Neural cell (in vitro differentiated cells): ENCODE results near the gene ZDHHC14. TPM values are rescaled to one million over a fixed set of nuclear protein-coding genes. Genes with fewer than 3 reads are reported as not detected.

Experiments used
- H2AFZ ChIP-seq: fragments of 200-600, 300-800 bp; sonication (generic), shearing (Covaris generic); 2 replicates; pipeline ENCODE4 v1.6.0; 2014; ENCODE audit warnings: low read depth, mild to moderate bottlenecking, antibody characterized with exemption, low read length, moderate library complexity
- H3F3A ChIP-seq: fragments of 200-600 bp; shearing (Covaris generic); 2 replicates; pipeline ENCODE4 v1.6.1; 2016; ENCODE audit warnings: mild to moderate bottlenecking, moderate library complexity, mixed read lengths, antibody characterized with exemption, low read length; ENCODE audit not compliant: insufficient read depth, poor library complexity, severe bottlenecking
- H3K27ac ChIP-seq: fragments of 200-600, 300-800 bp; sonication (generic), shearing (Covaris generic); 2 replicates; pipeline ENCODE4 v1.5.1; 2014; ENCODE audit warnings: mild to moderate bottlenecking, low read length, moderate library complexity
- H3K27me3 ChIP-seq: fragments of 300-800, 200-600 bp; sonication (generic), shearing (Covaris generic); 2 replicates; pipeline ENCODE4 v1.6.0; 2014; ENCODE audit warnings: mild to moderate bottlenecking, low read depth, low read length, moderate library complexity; ENCODE audit not compliant: insufficient read depth
- H3K36me3 ChIP-seq: fragments of 300-800, 200-600 bp; sonication (generic), shearing (Covaris generic); 2 replicates; pipeline ENCODE4 v1.5.1; 2014; ENCODE audit warnings: mild to moderate bottlenecking, antibody characterized with exemption, low read length, moderate library complexity; ENCODE audit not compliant: insufficient read depth
- H3K4me2 ChIP-seq: fragments of 300-800, 200-600 bp; sonication (generic), shearing (Covaris generic); 2 replicates; pipeline ENCODE4 v1.6.0; 2014; ENCODE audit warnings: mild to moderate bottlenecking, low read length
- H3K4me3 ChIP-seq: fragments of 300-800, 200-600 bp; sonication (generic), shearing (Covaris generic); 2 replicates; pipeline ENCODE4 v1.5.1; 2014; ENCODE audit warnings: mild to moderate bottlenecking, low read length, moderate library complexity
- H3K79me2 ChIP-seq: fragments of 200-600 bp; shearing (Covaris generic); replicated peaks from 2 replicates; pipeline ENCODE4 v1.6.0; 2014; ENCODE audit warnings: mild to moderate bottlenecking, low read length, moderate library complexity; ENCODE audit not compliant: insufficient read depth
- H3K9ac ChIP-seq: fragments of 300-800, 200-600 bp; sonication (generic), shearing (Covaris generic); 2 replicates; pipeline ENCODE4 v1.6.1; 2016; ENCODE audit warnings: mild to moderate bottlenecking, low read length, mixed read lengths
- H3K9me2 ChIP-seq: fragments of 200-600 bp; shearing (Covaris generic); 2 replicates; pipeline ENCODE4 v1.6.1; 2016; ENCODE audit warnings: mild to moderate bottlenecking, low read length, mixed read lengths; ENCODE audit not compliant: insufficient read depth
- H3K9me3 ChIP-seq: fragments of 200-600, 300-800 bp; sonication (generic), shearing (Covaris generic); 2 replicates; pipeline ENCODE4 v1.6.1; 2016; ENCODE audit warnings: mild to moderate bottlenecking, mixed run types, low read length, moderate library complexity, mixed read lengths
- H4K20me1 ChIP-seq: fragments of 200-600 bp; shearing (Covaris generic); 2 replicates; pipeline ENCODE4 v1.6.1; 2016; ENCODE audit warnings: mild to moderate bottlenecking, mixed run types; ENCODE audit not compliant: insufficient read depth
- CTCF ChIP-seq: fragments of 450-650 bp; IDR thresholded peaks from 2 replicates; pipeline ENCODE4 v1.5.1; 2014; ENCODE audit warnings: antibody characterized with exemption, mild to moderate bottlenecking, moderate library complexity; ENCODE audit not compliant: poor library complexity, severe bottlenecking
- EP300 ChIP-seq: fragments of 450-650 bp; conservative IDR thresholded peaks from 2 replicates; pipeline ENCODE4 v1.6.1; 2014; ENCODE audit warnings: antibody characterized with exemption, mild to moderate bottlenecking, moderate library complexity; ENCODE audit not compliant: poor library complexity, severe bottlenecking
- MXI1 ChIP-seq: fragments of 450-650 bp; conservative IDR thresholded peaks from 2 replicates; pipeline ENCODE4 v1.6.1; 2014; ENCODE audit warnings: antibody characterized with exemption, mild to moderate bottlenecking; ENCODE audit not compliant: poor library complexity, severe bottlenecking
- POLR2AphosphoS5 ChIP-seq: IDR thresholded peaks from 2 replicates; pipeline ENCODE4 v1.6.1; 2012
- REST ChIP-seq: IDR thresholded peaks from 2 replicates; pipeline ENCODE4 v1.6.1; 2012; ENCODE audit warnings: borderline replicate concordance
- TAF1 ChIP-seq: IDR thresholded peaks from 2 replicates; pipeline ENCODE4 v1.6.1; 2012; ENCODE audit warnings: low read depth
- polyA plus RNA-seq: library from polyadenylated mRNA; depleted of rRNA; stranded (reverse); fragments of >200 nt; gene quantifications from 2 replicates; pipeline ENCODE4 v1.2.3, GENCODE V29; 2014

ZDHHC14 gene
- polyA plus RNA-seq, 1 donor from 2014 or later, result 4.1 TPM

GRCh38 chr6:157525918-157526425 lies 145.0 kb downstream of the ZDHHC14 start:
- Histone ChIP-seq H3K4me3 (no peak overlapping the region), H3K27me3 (no peaks in the 10 kb centered on the region), H3K9me2 (no peaks in the 10 kb centered on the region), H4K20me1 (no peaks in the 10 kb centered on the region), H3K79me2 (no peaks in the 10 kb centered on the region), H3K4me2 (no peak overlapping the region), H3K9ac (no peak overlapping the region), H2AFZ (no peak overlapping the region), H3K9me3 (no peaks in the 10 kb centered on the region), H3K27ac (no peak overlapping the region), H3K36me3 (no peaks in the 10 kb centered on the region), H3F3A (no peaks in the 10 kb centered on the region)
- no peak for TF ChIP-seq TAF1
- TF ChIP-seq REST, result no peak
- TF ChIP-seq MXI1, result no peak
- TF ChIP-seq EP300, result no peak

DNA sequence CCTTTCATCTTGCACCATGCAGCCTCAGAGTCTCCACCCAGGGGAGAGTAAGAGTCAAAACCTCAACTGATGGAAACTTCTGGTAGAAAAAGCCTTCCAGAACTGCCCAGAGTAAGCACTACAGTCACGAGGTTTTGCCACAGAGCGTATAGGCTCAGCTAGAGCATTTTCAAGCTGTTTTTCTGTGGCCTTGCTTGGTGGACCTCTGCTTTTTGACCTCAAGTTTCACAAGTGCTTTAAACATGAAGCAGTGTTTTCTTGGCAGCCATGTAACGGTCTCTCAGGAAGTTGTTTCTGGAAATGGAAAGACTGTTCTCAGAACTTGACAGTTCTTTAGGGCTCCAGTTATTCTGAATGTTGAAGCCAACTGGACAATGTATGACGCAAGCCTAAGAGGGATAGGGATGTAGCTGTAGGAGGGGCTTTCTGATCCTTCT lies 146.5 kb downstream of the ZDHHC14 start:
- H3K36me3 ChIP-seq, result no peaks in the 10 kb centered on the region
- H3K4me3 ChIP-seq, result no peak overlapping the region
- H2AFZ ChIP-seq, result no peak overlapping the region
- H3K79me2 ChIP-seq, result no peaks in the 10 kb centered on the region
- H3K27me3 ChIP-seq, result no peaks in the 10 kb centered on the region
- H3K9ac ChIP-seq, result no peak overlapping the region
- no peaks in the 10 kb centered on the region for H3F3A ChIP-seq
- TF ChIP-seq REST, result no peak
- TF ChIP-seq EP300, result no peak
- no peak for TF ChIP-seq MXI1
- no peak for TF ChIP-seq TAF1
- no peak for TF ChIP-seq POLR2AphosphoS5
- TF ChIP-seq CTCF, result no peak
- H4K20me1 ChIP-seq, result no peaks in the 10 kb centered on the region
- H3K9me2 ChIP-seq, result no peaks in the 10 kb centered on the region
- H3K27ac ChIP-seq, result no peak overlapping the region
- no peaks in the 10 kb centered on the region for H3K9me3 ChIP-seq
- no peak overlapping the region for H3K4me2 ChIP-seq
